ENCODE data around the gene KCNV2.
"Not testable (repeated sequence)": the region's sequence is repeated elsewhere in the genome, so short reads cannot be mapped to it uniquely, and the experiment has no call there.

KCNV2 gene

DNA sequence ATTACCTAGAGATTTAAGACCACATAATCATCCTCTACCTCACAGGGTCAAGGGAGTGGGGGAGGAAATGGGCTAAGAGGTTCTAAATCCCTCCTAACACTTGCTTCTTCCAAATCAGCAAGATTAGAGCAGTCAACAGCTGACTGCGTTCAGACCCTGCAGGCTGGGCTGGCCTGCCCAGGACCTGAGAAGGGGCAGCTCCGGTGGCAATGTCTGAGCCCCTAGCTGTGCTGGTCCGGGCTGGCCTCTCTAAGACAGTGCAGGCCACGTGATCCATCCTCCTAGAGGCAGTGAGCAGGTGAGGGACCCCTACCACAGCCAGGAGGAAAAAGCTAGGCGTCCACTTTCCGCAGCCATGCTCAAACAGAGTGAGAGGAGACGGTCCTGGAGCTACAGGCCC, at the start of gene KCNV2:
Gene KCNV2, plus strand, starts transcription at position 126 of the 400 bp plus-strand sequence. Its CDS starts 230 bp downstream, at position 356.
- DNase-seq (ENCODE audit: low read depth) = no peak

DNA sequence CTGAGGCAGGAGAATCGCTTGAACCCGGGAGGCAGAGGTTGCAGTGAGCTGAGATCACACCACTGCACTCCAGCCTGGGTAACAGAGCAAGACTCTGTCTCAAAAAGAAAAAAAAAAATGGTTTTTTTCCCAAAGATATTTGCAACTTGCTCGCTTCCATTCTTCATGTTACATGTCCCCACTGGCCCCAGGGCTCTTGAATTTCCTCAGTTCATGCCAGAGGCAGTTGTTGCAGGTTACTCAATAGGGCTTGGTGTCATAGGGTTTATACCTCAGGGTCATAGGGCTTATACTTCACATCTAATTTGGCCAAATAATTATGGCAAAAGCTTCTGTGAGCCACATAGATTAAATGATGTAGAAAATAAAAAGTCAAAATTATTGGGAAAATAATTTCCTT, 44.1 kb upstream of the KCNV2 start:
- no peak for DNase-seq (ENCODE audit: low read depth)

DNA sequence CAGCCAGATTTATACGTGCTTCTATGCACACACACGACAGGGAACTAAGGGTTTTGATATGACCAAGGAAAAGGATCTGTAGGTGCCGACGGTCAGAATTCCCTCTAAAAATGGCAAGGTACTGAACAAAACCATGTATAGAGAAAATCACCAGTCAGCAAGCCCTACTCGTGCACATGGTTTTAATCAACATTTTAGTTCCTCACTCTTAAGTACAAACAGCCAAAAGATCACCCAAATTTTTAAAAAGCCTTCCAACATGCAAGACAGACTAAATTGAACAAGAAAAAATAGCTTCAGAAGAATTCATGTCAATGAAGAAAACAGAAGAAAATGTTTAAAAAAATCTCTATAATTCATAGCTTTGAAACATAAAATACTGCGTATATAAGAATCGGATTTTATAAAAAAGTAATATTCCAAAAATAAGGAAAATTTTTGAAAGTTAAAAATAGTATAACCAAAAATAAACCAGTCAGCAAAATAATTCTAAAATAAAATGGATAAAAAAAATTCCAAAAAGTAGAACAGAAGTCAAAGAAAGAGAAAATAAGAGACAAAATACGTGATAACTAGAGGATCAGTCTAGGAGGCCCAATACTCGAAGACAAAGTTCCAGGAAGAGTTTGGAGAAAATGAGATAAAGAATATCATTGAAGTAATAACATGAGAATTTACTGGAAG, 43.0 kb upstream of the KCNV2 start:
- DNase-seq (ENCODE audit: low read depth) = no peak

DNA sequence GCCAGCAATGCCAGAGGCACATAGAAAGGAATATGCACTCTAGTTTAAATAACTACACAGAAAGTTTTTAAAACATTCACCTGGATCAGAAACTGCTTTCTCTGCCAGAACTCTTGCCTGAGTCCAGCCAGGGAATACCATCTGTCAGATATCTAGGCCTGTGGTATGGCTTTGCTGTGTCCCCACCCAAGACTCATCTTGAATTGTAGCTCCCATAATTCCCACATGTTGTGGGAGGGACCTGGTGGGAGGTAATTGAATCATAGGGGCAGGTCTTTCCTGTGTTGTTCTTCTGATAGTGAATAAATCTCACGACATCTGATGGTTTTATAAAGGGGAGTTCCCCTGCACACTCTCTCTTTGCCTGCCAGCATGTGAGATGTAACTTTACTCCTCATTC, 41.5 kb upstream of the KCNV2 start:
- no peak for DNase-seq (ENCODE audit: low read depth)

DNA sequence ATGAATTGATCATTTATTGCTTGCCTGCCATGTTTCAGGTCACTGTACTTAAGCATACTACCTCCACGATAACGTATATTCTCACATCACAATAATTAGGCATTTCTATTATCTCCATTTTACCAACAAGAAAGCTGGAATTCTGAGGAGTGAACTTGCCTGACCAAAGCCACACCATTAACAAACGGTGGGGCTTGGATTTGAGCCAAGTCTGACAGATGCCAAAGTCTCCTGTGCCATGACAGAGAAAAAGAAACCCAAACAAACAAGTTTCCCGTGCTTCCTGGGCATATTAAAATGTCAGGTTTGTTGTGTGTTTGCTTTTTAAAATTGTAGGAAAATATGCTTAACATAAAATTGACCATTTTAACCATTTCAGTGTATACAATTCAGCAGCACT, 40.8 kb upstream of the KCNV2 start:
- DNase-seq (ENCODE audit: low read depth) = no peak

DNA sequence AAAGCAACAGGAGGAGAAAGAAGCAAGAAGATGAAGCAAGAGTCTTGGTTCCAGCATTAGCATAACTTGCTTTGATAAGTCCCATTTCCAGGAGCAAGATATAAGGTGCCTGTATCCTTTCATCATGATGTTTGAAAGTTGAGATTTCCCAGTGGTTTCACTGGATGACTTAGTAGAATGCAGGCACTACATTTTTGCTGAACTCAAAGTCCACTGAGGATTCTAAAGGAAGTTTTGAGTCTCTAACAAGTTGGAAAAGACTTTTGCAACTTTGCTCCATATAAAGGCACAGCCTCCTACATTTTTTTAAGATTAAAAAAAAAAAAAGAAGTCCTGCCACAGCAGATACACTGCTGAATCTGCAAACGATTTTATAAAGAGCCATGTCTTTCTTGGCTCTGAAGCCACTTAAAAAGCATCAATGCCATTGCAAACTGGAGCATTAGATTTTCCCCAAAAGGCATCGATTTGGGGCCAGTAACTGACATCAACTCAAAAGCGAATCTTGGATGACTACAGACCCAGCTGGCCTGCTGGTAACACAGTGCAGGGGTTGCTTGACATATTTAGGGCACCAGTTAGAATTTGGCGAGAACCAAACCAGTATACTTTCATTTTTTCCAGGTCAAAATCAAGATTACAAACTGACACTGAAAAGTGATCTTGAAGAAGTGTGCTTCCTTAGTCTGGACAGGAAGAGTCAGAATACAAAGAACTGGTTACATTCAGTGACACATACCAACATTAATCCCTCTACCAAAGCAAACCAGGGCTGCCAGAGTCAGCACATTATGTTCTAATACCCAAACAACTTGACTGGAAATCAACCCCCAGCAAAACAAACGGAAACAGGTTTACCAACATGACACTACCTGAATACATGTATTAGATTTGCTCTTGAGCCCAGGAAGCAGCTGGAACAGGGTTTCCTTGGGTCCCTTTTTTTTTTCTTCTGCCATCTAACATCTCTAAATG, 39.1 kb upstream of the KCNV2 start:
- DNase-seq (ENCODE audit: low read depth) = no peak

DNA sequence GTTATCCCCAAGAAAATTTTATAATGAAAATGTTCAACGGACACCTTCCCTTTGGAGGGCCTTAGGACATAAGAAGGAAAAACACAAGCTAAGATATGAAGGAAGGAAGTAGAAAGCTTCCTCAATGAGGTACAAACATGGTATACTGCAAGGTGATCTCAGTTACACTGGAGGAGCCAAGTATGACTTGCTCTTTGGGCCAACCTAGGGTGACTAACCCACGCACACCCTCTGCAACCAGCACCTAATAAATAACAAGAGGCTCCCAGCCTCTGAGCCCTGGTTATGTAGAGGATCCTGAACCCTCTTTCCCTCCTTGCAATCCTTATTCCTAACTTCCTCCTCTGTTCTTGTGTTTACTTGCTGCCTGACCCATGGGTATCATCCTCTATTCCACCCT, 38.3 kb upstream of the KCNV2 start:
- no peak for DNase-seq (ENCODE audit: low read depth)

DNA sequence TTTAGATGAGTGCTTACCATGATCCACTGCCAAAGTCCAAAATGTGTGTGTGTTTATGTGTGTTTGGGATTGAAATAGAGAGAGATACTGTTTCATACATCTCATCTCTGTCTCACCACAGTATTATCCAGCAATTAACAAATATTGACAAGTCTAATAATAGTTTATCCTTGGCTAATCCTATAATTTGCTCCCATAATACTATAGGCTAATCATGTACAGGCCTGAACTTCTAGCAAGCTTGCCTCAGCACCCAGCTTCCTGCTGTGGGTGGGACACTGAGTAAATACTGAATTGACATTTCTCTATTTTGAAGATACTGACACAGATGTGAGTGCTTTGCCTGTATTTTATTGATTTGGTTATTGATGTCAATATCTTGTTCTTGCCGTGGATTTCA, 35.3 kb upstream of the KCNV2 start:
- no peak for DNase-seq (ENCODE audit: low read depth)

DNA sequence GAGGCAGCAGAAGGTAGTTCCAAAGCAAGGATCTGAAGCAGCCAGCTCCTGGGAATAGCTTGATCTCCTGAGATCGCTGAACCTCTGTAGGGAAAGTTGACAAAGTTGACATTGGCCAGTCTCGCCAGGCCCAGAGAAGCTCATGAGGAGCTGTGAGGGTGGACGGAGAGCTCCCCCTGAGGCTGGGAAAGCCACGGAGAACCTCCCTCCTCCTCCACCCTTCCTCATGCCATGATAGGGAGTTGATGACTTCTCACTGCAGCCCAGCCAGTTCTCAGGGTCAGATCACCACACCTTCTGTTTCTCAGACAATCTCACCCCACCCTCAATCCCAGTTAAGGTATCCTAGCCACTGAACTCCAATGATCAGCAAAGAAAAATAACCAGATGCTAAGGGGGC, 30.4 kb upstream of the KCNV2 start:
- DNase-seq (ENCODE audit: low read depth) = no peak

DNA sequence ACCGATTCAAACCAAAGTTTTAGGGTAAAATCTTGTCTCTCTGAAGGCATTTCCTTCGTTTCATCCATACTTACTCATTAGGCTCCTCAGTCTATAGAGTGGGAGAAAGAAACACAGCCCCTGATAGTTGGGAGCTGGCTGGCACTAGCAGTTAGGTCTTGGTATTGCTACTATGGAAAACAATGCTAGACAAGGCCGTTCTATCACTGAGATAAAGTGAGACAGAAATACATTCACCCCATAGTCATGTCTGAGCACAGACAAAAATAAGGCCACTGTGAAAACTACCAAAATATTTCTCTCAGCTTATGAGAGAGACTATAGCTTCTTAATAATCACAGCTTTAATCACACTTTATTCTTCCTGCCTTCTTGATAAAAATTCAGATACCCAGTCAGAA, 28.7 kb upstream of the KCNV2 start:
- no peak for DNase-seq (ENCODE audit: low read depth)

DNA sequence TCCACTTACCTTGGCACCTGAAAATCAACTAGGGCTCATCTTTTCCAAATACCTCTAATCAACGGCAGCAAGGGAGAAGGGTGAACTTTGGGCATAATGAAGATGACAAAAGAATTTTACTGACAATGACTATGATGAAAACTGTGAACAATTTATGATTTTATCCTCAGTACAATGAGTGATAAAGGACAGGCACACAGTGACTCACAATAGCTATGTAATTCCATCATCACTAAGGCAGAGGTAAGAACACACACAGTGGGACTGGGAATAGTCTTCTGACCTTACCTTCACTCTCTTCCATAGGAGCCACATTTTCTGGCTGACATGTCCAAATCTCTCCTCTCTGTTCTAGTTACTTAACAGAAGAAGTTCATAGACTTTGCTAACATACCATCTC, 26.1 kb upstream of the KCNV2 start:
- DNase-seq (ENCODE audit: low read depth) = no peak

DNA sequence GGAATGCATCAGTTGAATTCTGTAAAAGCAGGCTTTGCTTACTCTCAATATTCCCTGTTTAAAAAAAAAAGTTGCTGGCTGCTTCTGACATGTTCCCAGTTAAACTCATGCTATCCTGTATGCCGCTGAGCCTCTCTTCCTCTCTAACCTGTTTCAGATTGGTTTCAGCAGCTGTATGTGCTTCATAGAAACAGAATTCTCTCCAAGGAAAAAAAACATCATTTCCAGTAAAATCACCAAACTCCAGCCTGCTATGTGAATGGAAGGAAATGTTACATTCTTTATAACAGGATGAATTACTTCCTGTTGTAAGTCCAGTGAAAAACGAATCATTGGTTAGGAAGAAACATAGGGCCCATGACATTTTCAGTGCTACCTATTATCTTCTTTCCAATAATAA, 25.7 kb upstream of the KCNV2 start:
- no peak for DNase-seq (ENCODE audit: low read depth)

DNA sequence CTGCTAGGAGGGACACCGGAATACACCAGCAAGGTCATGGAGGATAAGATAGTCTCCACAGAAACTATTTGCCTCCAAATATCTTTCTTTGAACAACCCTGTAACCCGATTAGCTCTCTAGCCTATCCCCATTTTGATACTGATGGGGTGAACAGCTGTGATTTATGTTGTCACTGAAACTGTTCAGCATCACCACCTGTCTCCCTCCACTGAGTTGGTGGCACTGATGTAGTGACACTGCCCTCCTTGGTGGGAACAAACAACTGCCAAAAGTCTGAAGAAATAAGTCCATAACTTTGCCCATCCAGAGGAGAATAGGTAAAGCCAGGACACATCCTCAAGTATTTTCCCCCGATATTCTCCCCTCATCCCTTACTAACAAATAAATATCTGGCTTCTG, 24.3 kb upstream of the KCNV2 start:
- DNase-seq (ENCODE audit: low read depth) = no peak

DNA sequence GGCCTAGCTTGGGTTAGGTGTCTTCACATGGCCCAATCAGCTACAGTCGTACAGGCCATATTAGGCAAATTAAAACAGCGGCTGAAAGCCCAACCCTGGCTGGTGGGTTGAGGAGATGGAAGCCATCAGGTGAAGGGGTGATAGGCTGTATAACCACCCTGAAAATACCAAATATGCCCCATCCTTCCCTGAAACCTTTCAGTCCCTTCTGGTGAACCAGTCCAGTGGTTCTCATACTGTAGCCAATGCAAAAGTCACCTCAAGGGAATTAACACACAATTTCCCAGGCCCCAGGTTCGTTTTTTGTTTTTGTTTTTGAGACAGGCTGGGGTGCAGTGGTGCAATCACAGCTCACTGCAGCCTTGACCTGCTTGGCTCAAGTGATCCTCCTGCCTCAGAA, 19.8 kb upstream of the KCNV2 start:
- DNase-seq (ENCODE audit: low read depth) = no peak

DNA sequence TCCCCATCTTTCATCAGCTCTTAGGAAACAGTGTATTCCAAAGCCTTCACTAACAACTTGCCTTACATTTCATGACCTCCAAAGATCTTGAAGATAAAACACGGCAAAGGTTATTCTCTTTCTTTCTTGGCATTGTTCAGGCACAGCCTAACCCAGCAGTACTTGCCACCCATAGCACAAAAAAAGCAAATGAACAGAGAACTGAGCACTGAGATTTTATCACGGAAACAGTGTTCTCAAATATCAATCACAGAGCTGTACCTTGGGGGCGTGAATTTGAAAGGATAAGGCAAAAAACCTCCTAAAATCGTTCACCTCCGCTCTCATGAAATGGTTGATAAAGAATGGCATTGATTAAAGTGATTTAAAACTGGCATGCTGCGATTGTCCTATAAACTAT, 16.9 kb upstream of the KCNV2 start:
- no peak for DNase-seq (ENCODE audit: low read depth)

DNA sequence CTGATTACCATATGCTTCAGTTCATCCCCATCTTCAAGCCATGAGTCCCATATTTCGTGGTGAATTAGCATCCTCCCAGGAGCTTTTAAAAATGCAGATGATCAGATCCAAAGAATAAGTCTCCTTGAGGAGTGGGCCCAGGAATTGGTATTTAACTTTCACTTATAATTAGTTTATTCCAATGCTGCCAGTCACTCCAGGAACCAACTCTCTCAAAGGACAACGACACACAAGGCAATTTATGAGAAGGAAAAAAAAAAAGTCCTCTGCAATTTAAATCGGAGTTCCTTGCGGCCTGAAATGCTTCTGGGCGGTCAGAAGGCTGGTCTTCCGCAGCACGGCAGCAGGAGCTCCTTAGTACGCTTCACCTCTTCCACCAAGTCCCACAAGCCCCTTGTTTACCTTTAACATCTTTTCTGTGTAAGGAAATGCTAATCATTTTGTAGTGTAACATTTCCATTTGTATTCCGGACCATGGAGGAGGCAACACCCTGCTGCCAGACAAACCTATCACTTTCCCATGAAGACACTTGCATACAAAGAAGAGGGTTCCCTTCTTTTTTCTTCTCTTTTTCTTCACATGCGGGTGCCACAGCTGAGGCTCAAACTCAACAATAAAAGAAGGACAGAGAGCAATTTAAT, 16.3 kb upstream of the KCNV2 start:
- DNase-seq (ENCODE audit: low read depth) = no peak

DNA sequence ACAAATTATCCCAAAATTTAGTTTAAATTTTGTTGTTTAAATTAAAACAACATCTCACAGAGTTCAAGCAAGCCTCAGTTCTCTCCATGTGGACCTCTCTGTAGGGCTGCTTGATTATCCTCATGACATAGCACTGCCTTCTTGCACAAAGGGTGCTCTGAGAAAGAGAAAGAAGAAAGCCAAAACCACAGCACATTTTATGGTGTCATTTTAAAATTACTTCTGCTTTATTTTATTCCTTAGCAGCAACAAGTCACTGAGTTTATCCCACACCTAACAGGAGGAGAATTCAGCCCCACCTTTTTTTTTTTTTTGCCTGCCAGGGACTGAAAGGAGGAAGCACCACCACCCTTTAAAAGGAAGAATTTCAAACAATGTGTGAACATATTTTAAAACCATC, 12.8 kb upstream of the KCNV2 start:
- DNase-seq (ENCODE audit: low read depth) = no peak

DNA sequence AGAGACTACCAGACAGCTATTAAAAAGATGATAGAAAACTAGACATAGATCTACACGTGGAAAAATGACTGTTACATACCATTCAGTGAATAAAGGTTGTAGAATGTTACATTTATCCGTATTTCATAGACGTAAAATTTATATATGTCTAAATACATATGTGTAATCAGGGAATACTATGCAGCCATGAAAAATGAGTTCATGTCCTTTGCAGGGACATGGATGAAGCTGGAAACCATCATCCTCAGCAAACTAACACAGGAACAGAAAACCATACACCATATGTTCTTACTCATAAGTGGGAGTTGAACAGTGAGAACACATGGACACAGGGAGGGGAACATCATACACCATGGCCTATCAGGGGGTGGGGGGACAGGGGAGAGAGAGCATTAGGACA, 10.1 kb upstream of the KCNV2 start:
- not testable (repeated sequence) for DNase-seq (ENCODE audit: low read depth)

DNA sequence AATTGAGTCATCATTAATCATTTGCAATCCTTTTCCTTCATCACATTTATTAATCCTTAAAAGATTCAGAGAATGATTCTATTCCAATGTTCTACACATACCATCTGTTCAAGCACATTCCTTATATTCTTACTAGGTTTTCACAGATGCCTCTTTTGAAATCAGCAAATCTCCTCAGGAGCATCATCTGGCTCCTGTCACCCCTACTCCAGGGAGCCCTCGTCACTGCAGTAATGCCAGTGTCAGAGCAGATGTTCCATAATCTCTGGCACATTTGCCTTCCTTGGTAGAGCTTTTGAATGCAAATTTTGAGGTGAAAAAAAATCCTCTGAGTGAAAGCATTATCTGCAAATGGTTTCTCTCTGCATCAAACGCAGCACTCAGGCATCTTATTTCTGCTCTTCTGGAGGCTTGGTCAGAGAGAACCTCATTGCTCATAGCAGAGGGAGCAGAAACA, 7.6 kb upstream of the KCNV2 start:
- DNase-seq (ENCODE audit: low read depth) = no peak

DNA sequence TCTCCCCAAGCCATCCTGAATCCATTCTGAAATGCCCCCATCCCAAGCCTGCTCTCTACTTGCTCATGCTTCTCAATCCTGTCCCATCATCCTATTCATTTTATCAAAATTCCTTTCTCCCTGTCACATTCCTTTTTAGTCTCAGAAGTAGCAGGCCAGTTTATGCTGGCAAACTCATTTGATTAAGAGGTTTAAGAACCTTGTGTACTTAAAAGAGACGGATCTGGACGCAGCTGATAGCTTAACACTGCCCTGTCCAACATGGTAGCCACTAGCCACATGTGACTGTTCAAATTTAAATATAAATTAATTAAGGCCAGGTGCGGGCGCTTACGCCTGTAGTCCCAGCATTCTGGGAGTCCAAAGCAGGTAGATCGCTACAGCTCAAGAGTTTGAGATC, 5.6 kb upstream of the KCNV2 start:
- no peak for DNase-seq (ENCODE audit: low read depth)

DNA sequence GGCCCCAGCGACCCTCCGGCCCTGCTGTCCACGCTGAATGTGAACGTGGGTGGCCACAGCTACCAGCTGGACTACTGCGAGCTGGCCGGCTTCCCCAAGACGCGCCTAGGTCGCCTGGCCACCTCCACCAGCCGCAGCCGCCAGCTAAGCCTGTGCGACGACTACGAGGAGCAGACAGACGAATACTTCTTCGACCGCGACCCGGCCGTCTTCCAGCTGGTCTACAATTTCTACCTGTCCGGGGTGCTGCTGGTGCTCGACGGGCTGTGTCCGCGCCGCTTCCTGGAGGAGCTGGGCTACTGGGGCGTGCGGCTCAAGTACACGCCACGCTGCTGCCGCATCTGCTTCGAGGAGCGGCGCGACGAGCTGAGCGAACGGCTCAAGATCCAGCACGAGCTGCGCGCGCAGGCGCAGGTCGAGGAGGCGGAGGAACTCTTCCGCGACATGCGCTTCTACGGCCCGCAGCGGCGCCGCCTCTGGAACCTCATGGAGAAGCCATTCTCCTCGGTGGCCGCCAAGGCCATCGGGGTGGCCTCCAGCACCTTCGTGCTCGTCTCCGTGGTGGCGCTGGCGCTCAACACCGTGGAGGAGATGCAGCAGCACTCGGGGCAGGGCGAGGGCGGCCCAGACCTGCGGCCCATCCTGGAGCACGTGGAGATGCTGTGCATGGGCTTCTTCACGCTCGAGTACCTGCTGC, 839 bp downstream of the KCNV2 start:
- no peak for DNase-seq (ENCODE audit: low read depth)

DNA sequence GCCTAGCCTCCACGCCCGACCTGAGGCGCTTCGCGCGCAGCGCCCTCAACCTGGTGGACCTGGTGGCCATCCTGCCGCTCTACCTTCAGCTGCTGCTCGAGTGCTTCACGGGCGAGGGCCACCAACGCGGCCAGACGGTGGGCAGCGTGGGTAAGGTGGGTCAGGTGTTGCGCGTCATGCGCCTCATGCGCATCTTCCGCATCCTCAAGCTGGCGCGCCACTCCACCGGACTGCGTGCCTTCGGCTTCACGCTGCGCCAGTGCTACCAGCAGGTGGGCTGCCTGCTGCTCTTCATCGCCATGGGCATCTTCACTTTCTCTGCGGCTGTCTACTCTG, 1.4 kb downstream of the KCNV2 start:
- no peak for DNase-seq (ENCODE audit: low read depth)
